Neural cell (in vitro differentiated cells): ENCODE results near the gene FAM237B. TPM values are rescaled to one million over a fixed set of nuclear protein-coding genes. Genes with fewer than 3 reads are reported as not detected.

ENCODE experiments used
- H2AFZ ChIP-seq: fragments of 200-600, 300-800 bp; sonication (generic), shearing (Covaris generic); 2 replicates; pipeline ENCODE4 v1.6.0; 2014; ENCODE audit warnings: low read depth, mild to moderate bottlenecking, antibody characterized with exemption, low read length, moderate library complexity
- H3F3A ChIP-seq: fragments of 200-600 bp; shearing (Covaris generic); 2 replicates; pipeline ENCODE4 v1.6.1; 2016; ENCODE audit warnings: mild to moderate bottlenecking, moderate library complexity, mixed read lengths, antibody characterized with exemption, low read length; ENCODE audit not compliant: insufficient read depth, poor library complexity, severe bottlenecking
- H3K27ac ChIP-seq: fragments of 200-600, 300-800 bp; sonication (generic), shearing (Covaris generic); 2 replicates; pipeline ENCODE4 v1.5.1; 2014; ENCODE audit warnings: mild to moderate bottlenecking, low read length, moderate library complexity
- H3K27me3 ChIP-seq: fragments of 300-800, 200-600 bp; sonication (generic), shearing (Covaris generic); 2 replicates; pipeline ENCODE4 v1.6.0; 2014; ENCODE audit warnings: mild to moderate bottlenecking, low read depth, low read length, moderate library complexity; ENCODE audit not compliant: insufficient read depth
- H3K36me3 ChIP-seq: fragments of 300-800, 200-600 bp; sonication (generic), shearing (Covaris generic); 2 replicates; pipeline ENCODE4 v1.5.1; 2014; ENCODE audit warnings: mild to moderate bottlenecking, antibody characterized with exemption, low read length, moderate library complexity; ENCODE audit not compliant: insufficient read depth
- H3K4me2 ChIP-seq: fragments of 300-800, 200-600 bp; sonication (generic), shearing (Covaris generic); 2 replicates; pipeline ENCODE4 v1.6.0; 2014; ENCODE audit warnings: mild to moderate bottlenecking, low read length
- H3K4me3 ChIP-seq: fragments of 300-800, 200-600 bp; sonication (generic), shearing (Covaris generic); 2 replicates; pipeline ENCODE4 v1.5.1; 2014; ENCODE audit warnings: mild to moderate bottlenecking, low read length, moderate library complexity
- H3K79me2 ChIP-seq: fragments of 200-600 bp; shearing (Covaris generic); replicated peaks from 2 replicates; pipeline ENCODE4 v1.6.0; 2014; ENCODE audit warnings: mild to moderate bottlenecking, low read length, moderate library complexity; ENCODE audit not compliant: insufficient read depth
- H3K9ac ChIP-seq: fragments of 300-800, 200-600 bp; sonication (generic), shearing (Covaris generic); 2 replicates; pipeline ENCODE4 v1.6.1; 2016; ENCODE audit warnings: mild to moderate bottlenecking, low read length, mixed read lengths
- H3K9me2 ChIP-seq: fragments of 200-600 bp; shearing (Covaris generic); 2 replicates; pipeline ENCODE4 v1.6.1; 2016; ENCODE audit warnings: mild to moderate bottlenecking, low read length, mixed read lengths; ENCODE audit not compliant: insufficient read depth
- H3K9me3 ChIP-seq: fragments of 200-600, 300-800 bp; sonication (generic), shearing (Covaris generic); 2 replicates; pipeline ENCODE4 v1.6.1; 2016; ENCODE audit warnings: mild to moderate bottlenecking, mixed run types, low read length, moderate library complexity, mixed read lengths
- H4K20me1 ChIP-seq: fragments of 200-600 bp; shearing (Covaris generic); 2 replicates; pipeline ENCODE4 v1.6.1; 2016; ENCODE audit warnings: mild to moderate bottlenecking, mixed run types; ENCODE audit not compliant: insufficient read depth
- CTCF ChIP-seq: fragments of 450-650 bp; IDR thresholded peaks from 2 replicates; pipeline ENCODE4 v1.5.1; 2014; ENCODE audit warnings: antibody characterized with exemption, mild to moderate bottlenecking, moderate library complexity; ENCODE audit not compliant: poor library complexity, severe bottlenecking
- EP300 ChIP-seq: fragments of 450-650 bp; conservative IDR thresholded peaks from 2 replicates; pipeline ENCODE4 v1.6.1; 2014; ENCODE audit warnings: antibody characterized with exemption, mild to moderate bottlenecking, moderate library complexity; ENCODE audit not compliant: poor library complexity, severe bottlenecking
- EZH2 ChIP-seq: fragments of 200-600, 300-800 bp; shearing (Covaris generic), sonication (generic); IDR thresholded peaks from 2 replicates; pipeline ENCODE4 v1.6.1; 2014; ENCODE audit warnings: antibody characterized with exemption, low read length, borderline replicate concordance, mild to moderate bottlenecking; ENCODE audit not compliant: insufficient read depth, poor library complexity, severe bottlenecking
- MXI1 ChIP-seq: fragments of 450-650 bp; conservative IDR thresholded peaks from 2 replicates; pipeline ENCODE4 v1.6.1; 2014; ENCODE audit warnings: antibody characterized with exemption, mild to moderate bottlenecking; ENCODE audit not compliant: poor library complexity, severe bottlenecking
- POLR2AphosphoS5 ChIP-seq: IDR thresholded peaks from 2 replicates; pipeline ENCODE4 v1.6.1; 2012
- RAD21 ChIP-seq: fragments of 450-650 bp; conservative IDR thresholded peaks from 2 replicates; pipeline ENCODE4 v1.6.1; 2014; ENCODE audit warnings: antibody characterized with exemption, mild to moderate bottlenecking, moderate library complexity
- REST ChIP-seq: IDR thresholded peaks from 2 replicates; pipeline ENCODE4 v1.6.1; 2012; ENCODE audit warnings: borderline replicate concordance
- SMC3 ChIP-seq: fragments of 450-650 bp; conservative IDR thresholded peaks from 2 replicates; pipeline ENCODE4 v1.6.1; 2014; ENCODE audit warnings: antibody characterized with exemption, mild to moderate bottlenecking, moderate library complexity; ENCODE audit not compliant: poor library complexity
- TAF1 ChIP-seq: IDR thresholded peaks from 2 replicates; pipeline ENCODE4 v1.6.1; 2012; ENCODE audit warnings: low read depth
- polyA plus RNA-seq: library from polyadenylated mRNA; depleted of rRNA; stranded (reverse); fragments of >200 nt; gene quantifications from 2 replicates; pipeline ENCODE4 v1.2.3, GENCODE V29; 2014

Gene FAM237B
- polyA plus RNA-seq, 1 donor from 2014 or later = not detected

- TF ChIP-seq SMC3 (no peak), CTCF (no peak), EP300 (no peak), RAD21 (no peak), REST (no peak), POLR2AphosphoS5 (no peak), TAF1 (no peak), MXI1 (no peak), EZH2 (no peak)
- H3K27ac ChIP-seq = no peak overlapping the region
- H3K9me3 ChIP-seq = no peaks in the 10 kb centered on the region
- no peak overlapping the region for H3K9ac ChIP-seq
- H3K27me3 ChIP-seq = peaks cover 34% of the 10 kb centered on the region
- H4K20me1 ChIP-seq = no peaks in the 10 kb centered on the region
- no peaks in the 10 kb centered on the region for H3K36me3 ChIP-seq
- no peaks in the 10 kb centered on the region for H3F3A ChIP-seq
- no peak overlapping the region for H3K4me2 ChIP-seq
- no peaks in the 10 kb centered on the region for H3K9me2 ChIP-seq
- H3K79me2 ChIP-seq = no peaks in the 10 kb centered on the region
- no peak overlapping the region for H2AFZ ChIP-seq
- H3K4me3 ChIP-seq = no peak overlapping the region
Measured at GRCh38 chr7:90320014-90320413, 1.1 kb downstream of the FAM237B start.

- H3K36me3 ChIP-seq = no peaks in the 10 kb centered on the region
- H3K9ac ChIP-seq = no peak overlapping the region
- no peaks in the 10 kb centered on the region for H3K79me2 ChIP-seq
- no peak overlapping the region for H3K4me2 ChIP-seq
- no peaks in the 10 kb centered on the region for H3K9me2 ChIP-seq
- no peaks in the 10 kb centered on the region for H4K20me1 ChIP-seq
- TF ChIP-seq CTCF = no peak
- TF ChIP-seq RAD21 = no peak
- TF ChIP-seq TAF1 = no peak
- no peak for TF ChIP-seq POLR2AphosphoS5
- TF ChIP-seq SMC3 = no peak
- TF ChIP-seq REST = no peak
- no peak for TF ChIP-seq MXI1
- no peak for TF ChIP-seq EZH2
- TF ChIP-seq EP300 = no peak
- no peak overlapping the region for H2AFZ ChIP-seq
- no peaks in the 10 kb centered on the region for H3K27me3 ChIP-seq
- no peak overlapping the region for H3K27ac ChIP-seq
- no peaks in the 10 kb centered on the region for H3F3A ChIP-seq
- no peak overlapping the region for H3K4me3 ChIP-seq
- H3K9me3 ChIP-seq = no peaks in the 10 kb centered on the region
Measured at GRCh38 chr7:90313907-90314306, 7.2 kb downstream of the FAM237B start.
